Measurements from ENCODE around the gene PPP1R14D.

GRCh38 chr15:40803688-40804087 lies 24.8 kb downstream of the PPP1R14D start:
- no peak for TF ChIP-seq JUNB (IDR thresholded peaks at IDR 0.05; ENCODE audit: unreplicated experiment)
- TF ChIP-seq CTCF (conservative IDR thresholded peaks at IDR 0.05; ENCODE audit: low read depth in 2 of 2), result 0 out of 4 replicates have a peak, but pooled peaks have one; percentile 12 to 22
- TF ChIP-seq ETS1 (IDR thresholded peaks at IDR 0.05), result no peak
- TF ChIP-seq EZH2 (IDR thresholded peaks at IDR 0.05; ENCODE audit: low read depth, unreplicated experiment), result no peak
- no peak for TF ChIP-seq ZNF331 (CRISPR knock-in tag; IDR thresholded peaks at IDR 0.05; ENCODE audit: low read depth)
- no peak for TF ChIP-seq CREB1 (CRISPR knock-in tag; IDR thresholded peaks at IDR 0.05; ENCODE audit: low read depth)

All from GM23338 (cell line).